Activated CD8-positive, alpha-beta T cell treated with anti-CD3 and anti-CD28 coated beads for 36 hours (primary cell): ENCODE data around the gene STH. TPM values are rescaled to one million over a fixed set of nuclear protein-coding genes. Genes with fewer than 3 reads are reported as not detected.

Experiments used
- ATAC-seq: fragments of 200-7000 bp; cut with Tn5 transposase; one replicate; pipeline ENCODE4 v1.10.0; 2021; ENCODE audit warnings: mild to moderate bottlenecking, moderate library complexity
- CTCF ChIA-PET: fragments of 350-600 bp; sonication (Branson Sonifier 250); formaldehyde crosslinking; loops from one replicate; lab custom pipeline; 2021; ENCODE audit warnings: antibody characterized with exemption; lab: Charles Lee
- POLR2A ChIA-PET: fragments of 350-600 bp; sonication (Branson Sonifier 250); formaldehyde crosslinking; loops from one replicate; lab custom pipeline; 2021; ENCODE audit warnings: antibody characterized with exemption; lab: Charles Lee
- DNase-seq: peaks from one replicate; pipeline ENCODE4 v3.0.0-alpha.2; 2020
- H3K27ac Mint-ChIP-seq: one replicate; pipeline ENCODE4 v1.8.0; 2021; ENCODE audit warnings: mild to moderate bottlenecking, mixed read lengths
- H3K27me3 Mint-ChIP-seq: one replicate; pipeline ENCODE4 v1.8.0; 2021; ENCODE audit warnings: mixed read lengths
- H3K36me3 Mint-ChIP-seq: one replicate; pipeline ENCODE4 v1.8.0; 2021; ENCODE audit warnings: low read depth, mixed read lengths
- H3K4me1 Mint-ChIP-seq: one replicate; pipeline ENCODE4 v1.8.0; 2021; ENCODE audit warnings: low read depth, mixed read lengths
- H3K4me3 Mint-ChIP-seq: one replicate; pipeline ENCODE4 v1.8.0; 2021; ENCODE audit warnings: mild to moderate bottlenecking, moderate library complexity, mixed read lengths
- H3K9me3 Mint-ChIP-seq: one replicate; pipeline ENCODE4 v1.8.0; 2021; ENCODE audit warnings: mixed read lengths
- intact Hi-C: fragments of 100-400 bp; cut with micrococcal nuclease; formaldehyde crosslinking; loops from one replicate; pipeline ENCODE4 v1.10.0; 2022
- total RNA-seq, 2 experiments: library from RNA; stranded (reverse); gene quantifications; one replicate each; pipeline ENCODE4 v1.2.3, GENCODE V29; 2021
- TF ChIP-seq, protein P1 (sequence below): fragments of 200-600 bp; IDR thresholded peaks from one replicate; pipeline ENCODE4 v1.8.0; 2022; ENCODE audit warnings: antibody characterized with exemption, mild to moderate bottlenecking

The STH gene
- not detected for total RNA-seq

DNA sequence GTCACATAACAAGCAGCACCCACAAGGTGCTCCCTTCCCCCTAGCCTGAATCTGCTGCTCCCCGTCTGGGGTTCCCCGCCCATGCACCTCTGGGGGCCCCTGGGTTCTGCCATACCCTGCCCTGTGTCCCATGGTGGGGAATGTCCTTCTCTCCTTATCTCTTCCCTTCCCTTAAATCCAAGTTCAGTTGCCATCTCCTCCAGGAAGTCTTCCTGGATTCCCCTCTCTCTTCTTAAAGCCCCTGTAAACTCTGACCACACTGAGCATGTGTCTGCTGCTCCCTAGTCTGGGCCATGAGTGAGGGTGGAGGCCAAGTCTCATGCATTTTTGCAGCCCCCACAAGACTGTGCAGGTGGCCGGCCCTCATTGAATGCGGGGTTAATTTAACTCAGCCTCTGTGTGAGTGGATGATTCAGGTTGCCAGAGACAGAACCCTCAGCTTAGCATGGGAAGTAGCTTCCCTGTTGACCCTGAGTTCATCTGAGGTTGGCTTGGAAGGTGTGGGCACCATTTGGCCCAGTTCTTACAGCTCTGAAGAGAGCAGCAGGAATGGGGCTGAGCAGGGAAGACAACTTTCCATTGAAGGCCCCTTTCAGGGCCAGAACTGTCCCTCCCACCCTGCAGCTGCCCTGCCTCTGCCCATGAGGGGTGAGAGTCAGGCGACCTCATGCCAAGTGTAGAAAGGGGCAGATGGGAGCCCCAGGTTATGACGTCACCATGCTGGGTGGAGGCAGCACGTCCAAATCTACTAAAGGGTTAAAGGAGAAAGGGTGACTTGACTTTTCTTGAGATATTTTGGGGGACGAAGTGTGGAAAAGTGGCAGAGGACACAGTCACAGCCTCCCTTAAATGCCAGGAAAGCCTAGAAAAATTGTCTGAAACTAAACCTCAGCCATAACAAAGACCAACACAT is at the start of gene STH:
Gene STH, plus strand, starts transcription at position 264 of the 913 bp plus-strand sequence. Its CDS starts 30 bp downstream, at position 294.
- ATAC-seq (no peak), DNase-seq (no peak)
- TF ChIP-seq, protein P1, sequence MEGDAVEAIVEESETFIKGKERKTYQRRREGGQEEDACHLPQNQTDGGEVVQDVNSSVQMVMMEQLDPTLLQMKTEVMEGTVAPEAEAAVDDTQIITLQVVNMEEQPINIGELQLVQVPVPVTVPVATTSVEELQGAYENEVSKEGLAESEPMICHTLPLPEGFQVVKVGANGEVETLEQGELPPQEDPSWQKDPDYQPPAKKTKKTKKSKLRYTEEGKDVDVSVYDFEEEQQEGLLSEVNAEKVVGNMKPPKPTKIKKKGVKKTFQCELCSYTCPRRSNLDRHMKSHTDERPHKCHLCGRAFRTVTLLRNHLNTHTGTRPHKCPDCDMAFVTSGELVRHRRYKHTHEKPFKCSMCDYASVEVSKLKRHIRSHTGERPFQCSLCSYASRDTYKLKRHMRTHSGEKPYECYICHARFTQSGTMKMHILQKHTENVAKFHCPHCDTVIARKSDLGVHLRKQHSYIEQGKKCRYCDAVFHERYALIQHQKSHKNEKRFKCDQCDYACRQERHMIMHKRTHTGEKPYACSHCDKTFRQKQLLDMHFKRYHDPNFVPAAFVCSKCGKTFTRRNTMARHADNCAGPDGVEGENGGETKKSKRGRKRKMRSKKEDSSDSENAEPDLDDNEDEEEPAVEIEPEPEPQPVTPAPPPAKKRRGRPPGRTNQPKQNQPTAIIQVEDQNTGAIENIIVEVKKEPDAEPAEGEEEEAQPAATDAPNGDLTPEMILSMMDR, result no peak
- no peaks in the 10 kb centered on the region for H3K27me3 Mint-ChIP-seq
- intact Hi-C loops, result no loop called here
- H3K4me1 Mint-ChIP-seq, result no peaks in the 10 kb centered on the region
- H3K27ac Mint-ChIP-seq, result no peak within 1 kb of the TSS
- POLR2A ChIA-PET, result no interaction called here
- H3K36me3 Mint-ChIP-seq, result no peaks in the 10 kb centered on the region
- CTCF ChIA-PET, result interaction anchor here (1.2 to 6.2 kb wide), 2 partner anchors 213 to 214 kb away, joined by 3 to 46 read pairs; no protein-coding TSS in a partner anchor
- H3K4me3 Mint-ChIP-seq, result no peak within 1 kb of the TSS
- H3K9me3 Mint-ChIP-seq, result no peaks in the 10 kb centered on the region

- ATAC-seq, result no peak
- TF ChIP-seq, protein P1, result no peak
- no peak for DNase-seq
- intact Hi-C loops, result no loop called here
- Mint-ChIP-seq H3K36me3 (no peaks in the 10 kb centered on the region), H3K4me1 (peaks cover 9% of the 10 kb centered on the region), H3K9me3 (no peaks in the 10 kb centered on the region), H3K4me3 (no peak overlapping the region), H3K27ac (no peak overlapping the region), H3K27me3 (peaks cover 29% of the 10 kb centered on the region)
- POLR2A ChIA-PET, result interaction anchor here (1.4 kb wide), 1 partner anchor 310 kb away, joined by 3 read pairs; no protein-coding TSS in a partner anchor
- CTCF ChIA-PET, result interaction anchor here (0.7 to 3.5 kb wide), 30 partner anchors 8 to 814 kb away, joined by 3 to 18 read pairs (median 4); partner anchors contain the start of genes ACBD4 and SPPL2C
These were observed 49.2 kb upstream of the STH start for GRCh38 chr17:45949755-45950320.

GRCh38 chr17:45950888-45951287 is 48.2 kb upstream of the STH start:
- TF ChIP-seq, protein P1, result no peak
- intact Hi-C loops, result no loop called here
- ChIA-PET POLR2A (no interaction called here), CTCF (interaction anchor here (1.1 to 1.2 kb wide), 2 partner anchors 15 to 18 kb away, joined by 3 read pairs; no protein-coding TSS in a partner anchor)
- Mint-ChIP-seq H3K4me1 (peaks cover 9% of the 10 kb centered on the region), H3K27ac (no peak overlapping the region), H3K36me3 (no peaks in the 10 kb centered on the region), H3K9me3 (no peaks in the 10 kb centered on the region), H3K4me3 (no peak overlapping the region), H3K27me3 (peaks cover 29% of the 10 kb centered on the region)
- no peak for DNase-seq
- ATAC-seq, result no peak

- Mint-ChIP-seq H3K27ac (no peak overlapping the region), H3K4me3 (no peak overlapping the region), H3K36me3 (no peaks in the 10 kb centered on the region), H3K4me1 (peaks cover 9% of the 10 kb centered on the region), H3K27me3 (peaks cover 27% of the 10 kb centered on the region), H3K9me3 (no peaks in the 10 kb centered on the region)
- ATAC-seq (no peak), DNase-seq (no peak)
- TF ChIP-seq, protein P1, result no peak
- ChIA-PET POLR2A (no interaction called here), CTCF (no interaction called here)
- intact Hi-C loops, result no loop called here
These were observed 47.6 kb upstream of the STH start for GRCh38 chr17:45951403-45951802.
